Ectodermal cell (in vitro differentiated cells): ENCODE results near the gene RYR3.

Experiments used
- H3K27ac ChIP-seq: 2 replicates; pipeline ENCODE4 v1.7.0; 2013; ENCODE audit warnings: mild to moderate bottlenecking, low read depth, low read length; ENCODE audit not compliant: insufficient read depth, poor library complexity, severe bottlenecking
- H3K27me3 ChIP-seq: 2 replicates; pipeline ENCODE4 v1.7.0; 2013; ENCODE audit warnings: mild to moderate bottlenecking, low read length; ENCODE audit not compliant: insufficient read depth, control insufficient read depth, poor library complexity, severe bottlenecking
- H3K36me3 ChIP-seq: one replicate; pipeline ENCODE4 v1.7.0; 2013; ENCODE audit warnings: low read length; ENCODE audit not compliant: control insufficient read depth, insufficient read depth
- H3K4me1 ChIP-seq: one replicate; pipeline ENCODE4 v1.7.0; 2013; ENCODE audit warnings: low read length; ENCODE audit not compliant: control insufficient read depth, insufficient read depth
- H3K4me3 ChIP-seq: 2 replicates; pipeline ENCODE4 v1.7.0; 2013; ENCODE audit warnings: low read depth, low read length, control low read depth; ENCODE audit not compliant: insufficient read depth
- H3K9me3 ChIP-seq: 2 replicates; pipeline ENCODE4 v1.7.0; 2013; ENCODE audit warnings: mild to moderate bottlenecking, low read length, moderate library complexity; ENCODE audit not compliant: control insufficient read depth
- WGBS, 2 experiments: methylation state at CpG; one replicate each; pipeline ENCODE4 v1.1.7; 2013; ENCODE audit warnings: missing lambda C conversion rate in 2 of 2; 5-methylcytosine and 5-hydroxymethylcytosine counted together

The RYR3 gene

GRCh38 chr15:33377204-33377603, 66.4 kb downstream of the RYR3 start:
- WGBS, 2 experiments: 96 to 98% methylated on average over 3 to 4 of the region's 4 CpGs

GRCh38 chr15:33378866-33379480, 68.2 kb downstream of the RYR3 start:
- WGBS, 2 experiments: 93 to 98% methylated on average over 2 of the region's 2 CpGs
- no peaks in the 10 kb centered on the region for H3K4me1 ChIP-seq
- no peak overlapping the region for H3K4me3 ChIP-seq

More at GRCh38 chr15:33377204-33377603, 66.4 kb downstream of the RYR3 start:
- H3K27me3 ChIP-seq: no peaks in the 10 kb centered on the region
- no peaks in the 10 kb centered on the region for H3K36me3 ChIP-seq
- H3K4me1 ChIP-seq: no peaks in the 10 kb centered on the region
- no peak overlapping the region for H3K4me3 ChIP-seq
- no peaks in the 10 kb centered on the region for H3K9me3 ChIP-seq
- no peak overlapping the region for H3K27ac ChIP-seq

GRCh38 chr15:33380406-33380805, 69.6 kb downstream of the RYR3 start:
- Histone ChIP-seq H3K4me3 (no peak overlapping the region), H3K27ac (no peak overlapping the region), H3K9me3 (no peaks in the 10 kb centered on the region), H3K36me3 (no peaks in the 10 kb centered on the region), H3K4me1 (no peaks in the 10 kb centered on the region), H3K27me3 (no peaks in the 10 kb centered on the region)
- WGBS, 2 experiments: 93 to 96% methylated on average over 8 of the region's 8 CpGs

More at GRCh38 chr15:33378866-33379480, 68.2 kb downstream of the RYR3 start:
- H3K36me3 ChIP-seq: no peaks in the 10 kb centered on the region
- no peaks in the 10 kb centered on the region for H3K27me3 ChIP-seq
- H3K27ac ChIP-seq: no peak overlapping the region
- H3K9me3 ChIP-seq: no peaks in the 10 kb centered on the region

GRCh38 chr15:33382491-33382890, 71.7 kb downstream of the RYR3 start:
- WGBS, 2 experiments: 100% methylated on average over 1 of the region's 3 CpGs; no CpG with 5 or more reads in 1 of the 2 experiments
- no peak overlapping the region for H3K27ac ChIP-seq

GRCh38 chr15:33384307-33384706, 73.5 kb downstream of the RYR3 start:
- Histone ChIP-seq H3K4me3 (no peak overlapping the region), H3K27me3 (no peaks in the 10 kb centered on the region), H3K4me1 (no peaks in the 10 kb centered on the region), H3K27ac (no peak overlapping the region), H3K36me3 (no peaks in the 10 kb centered on the region), H3K9me3 (no peaks in the 10 kb centered on the region)
- WGBS, 2 experiments: 88 to 90% methylated on average over 2 to 3 of the region's 3 CpGs

More at GRCh38 chr15:33382491-33382890, 71.7 kb downstream of the RYR3 start:
- Histone ChIP-seq H3K4me1 (no peaks in the 10 kb centered on the region), H3K4me3 (no peak overlapping the region), H3K36me3 (no peaks in the 10 kb centered on the region), H3K9me3 (no peaks in the 10 kb centered on the region), H3K27me3 (no peaks in the 10 kb centered on the region)

- Histone ChIP-seq H3K9me3 (no peaks in the 10 kb centered on the region), H3K27ac (no peak overlapping the region), H3K4me1 (no peaks in the 10 kb centered on the region), H3K4me3 (no peak overlapping the region), H3K27me3 (no peaks in the 10 kb centered on the region), H3K36me3 (no peaks in the 10 kb centered on the region)
- WGBS, 2 experiments: 85 to 97% methylated on average over 3 of the region's 3 CpGs
These were observed 81.7 kb downstream of the RYR3 start for GRCh38 chr15:33392453-33392852.

- no peaks in the 10 kb centered on the region for H3K27me3 ChIP-seq
These were observed 82.8 kb downstream of the RYR3 start for GRCh38 chr15:33393546-33393945.

GRCh38 chr15:33395321-33395720, 84.6 kb downstream of the RYR3 start:
- no peaks in the 10 kb centered on the region for H3K4me1 ChIP-seq
- no peaks in the 10 kb centered on the region for H3K9me3 ChIP-seq
- no peak overlapping the region for H3K4me3 ChIP-seq
- WGBS, 2 experiments: 93 to 95% methylated on average over 7 of the region's 7 CpGs
- no peak overlapping the region for H3K27ac ChIP-seq
- no peaks in the 10 kb centered on the region for H3K27me3 ChIP-seq
- H3K36me3 ChIP-seq: no peaks in the 10 kb centered on the region

More at GRCh38 chr15:33393546-33393945, 82.8 kb downstream of the RYR3 start:
- Histone ChIP-seq H3K36me3 (no peaks in the 10 kb centered on the region), H3K4me1 (no peaks in the 10 kb centered on the region), H3K4me3 (no peak overlapping the region), H3K9me3 (no peaks in the 10 kb centered on the region), H3K27ac (no peak overlapping the region)
- 91 to 93% methylated on average over 6 of the region's 6 CpGs for WGBS, 2 experiments

- Histone ChIP-seq H3K9me3 (no peaks in the 10 kb centered on the region), H3K27ac (no peak overlapping the region), H3K36me3 (no peaks in the 10 kb centered on the region), H3K27me3 (no peaks in the 10 kb centered on the region), H3K4me1 (no peaks in the 10 kb centered on the region), H3K4me3 (no peak overlapping the region)
- 90 to 93% methylated on average over 7 of the region's 7 CpGs for WGBS, 2 experiments
These were observed 85.1 kb downstream of the RYR3 start for GRCh38 chr15:33395846-33396245.

GRCh38 chr15:33396475-33396874, 85.7 kb downstream of the RYR3 start:
- 98% methylated on average over 2 of the region's 2 CpGs for WGBS, 2 experiments
- no peaks in the 10 kb centered on the region for H3K9me3 ChIP-seq
- no peak overlapping the region for H3K4me3 ChIP-seq
- H3K27ac ChIP-seq: no peak overlapping the region
- no peaks in the 10 kb centered on the region for H3K36me3 ChIP-seq
- no peaks in the 10 kb centered on the region for H3K4me1 ChIP-seq
- no peaks in the 10 kb centered on the region for H3K27me3 ChIP-seq
